Fibroblast of villous mesenchyme (primary cell): ENCODE results near the gene CBFA2T3. TPM values are rescaled to one million over a fixed set of nuclear protein-coding genes. Genes with fewer than 3 reads are reported as not detected.

Source experiments
- DNase-seq: peaks from one replicate; pipeline ENCODE4 v3.0.0-alpha.2; 2010; ENCODE audit warnings: low read depth
- H3K4me3 ChIP-seq: 2 replicates; pipeline ENCODE4 v1.5.1; 2011; ENCODE audit warnings: low read depth, mild to moderate bottlenecking, low read length
- CTCF ChIP-seq: IDR thresholded peaks from 2 replicates; pipeline ENCODE4 v1.5.1; 2012; ENCODE audit warnings: low read depth, mild to moderate bottlenecking, low read length; ENCODE audit not compliant: insufficient read depth
- total RNA-seq: library from RNA; depleted of rRNA; stranded (reverse); fragments of >200 nt; gene quantifications from 2 replicates; pipeline ENCODE4 v1.2.3, GENCODE V29; 2012

The CBFA2T3 gene
- total RNA-seq, 1 donor: not detected

GRCh38 chr16:88923926-88924833, 52.8 kb downstream of the CBFA2T3 start:
- DNase-seq: no peak
- no peak for TF ChIP-seq CTCF
- no peak overlapping the region for H3K4me3 ChIP-seq

GRCh38 chr16:88923450-88923849, 53.6 kb downstream of the CBFA2T3 start:
- H3K4me3 ChIP-seq: no peak overlapping the region
- TF ChIP-seq CTCF: no peak
- DNase-seq: no peak

- no peak for TF ChIP-seq CTCF
- DNase-seq: no peak
- H3K4me3 ChIP-seq: no peak overlapping the region
These were observed 54.1 kb downstream of the CBFA2T3 start for GRCh38 chr16:88922826-88923410.

GRCh38 chr16:88922114-88922825, 54.7 kb downstream of the CBFA2T3 start:
- no peak overlapping the region for H3K4me3 ChIP-seq
- no peak for TF ChIP-seq CTCF
- peak; percentile 63 for DNase-seq

- TF ChIP-seq CTCF: no peak
- H3K4me3 ChIP-seq: no peak overlapping the region
- DNase-seq: no peak
These were observed 55.4 kb downstream of the CBFA2T3 start for GRCh38 chr16:88921591-88921990.

- peak; percentile 67 for DNase-seq
- no peak overlapping the region for H3K4me3 ChIP-seq
- TF ChIP-seq CTCF: no peak
These were observed 56.1 kb downstream of the CBFA2T3 start for GRCh38 chr16:88920618-88921590.
